Measurements from ENCODE around the gene RNF148.
"Not testable (repeated sequence)": the region's sequence is repeated elsewhere in the genome, so short reads cannot be mapped to it uniquely, and the experiment has no call there.

DNA sequence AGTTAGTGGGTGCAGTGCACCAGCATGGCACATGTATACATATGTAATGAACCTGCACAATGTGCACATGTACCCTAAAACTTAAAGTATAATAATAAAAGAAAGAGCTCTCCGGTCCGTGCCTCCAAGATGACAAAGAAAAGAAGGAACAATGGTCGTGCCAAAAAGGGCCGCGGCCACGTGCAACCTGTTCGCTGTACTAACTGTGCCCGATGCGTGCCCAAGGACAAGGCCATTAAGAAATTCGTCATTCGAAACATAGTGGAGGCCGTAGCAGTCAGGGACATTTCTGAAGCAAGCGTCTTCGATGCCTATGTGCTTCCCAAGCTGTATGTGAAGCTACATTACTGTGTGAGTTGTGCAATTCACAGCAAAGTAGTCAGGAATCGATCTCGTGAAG, 21.5 kb downstream of the RNF148 start:
- not testable (repeated sequence) for TF ChIP-seq CTCF, EP300, POLR2A (IDR thresholded peaks at IDR 0.05)

Data from sigmoid colon (tissue), 4 donors.